LNCaP clone FGC (cell line): ENCODE results near the gene UBE2D4.

Experiments
- DNase-seq: peaks from one replicate; pipeline ENCODE4 v3.0.0-alpha.2; 2011; ENCODE audit warnings: low read depth
- H3K4me3 ChIP-seq: 2 replicates; pipeline ENCODE4 v1.5.1; 2011; ENCODE audit warnings: mild to moderate bottlenecking, low read depth, low read length, control low read depth
- TF ChIP-seq, protein P1 (sequence below): IDR thresholded peaks from 2 replicates; pipeline ENCODE4 v1.5.1; 2012; ENCODE audit warnings: mild to moderate bottlenecking; ENCODE audit not compliant: control insufficient read depth, insufficient read depth; ENCODE audit errors: extremely low read depth

Gene UBE2D4

DNA sequence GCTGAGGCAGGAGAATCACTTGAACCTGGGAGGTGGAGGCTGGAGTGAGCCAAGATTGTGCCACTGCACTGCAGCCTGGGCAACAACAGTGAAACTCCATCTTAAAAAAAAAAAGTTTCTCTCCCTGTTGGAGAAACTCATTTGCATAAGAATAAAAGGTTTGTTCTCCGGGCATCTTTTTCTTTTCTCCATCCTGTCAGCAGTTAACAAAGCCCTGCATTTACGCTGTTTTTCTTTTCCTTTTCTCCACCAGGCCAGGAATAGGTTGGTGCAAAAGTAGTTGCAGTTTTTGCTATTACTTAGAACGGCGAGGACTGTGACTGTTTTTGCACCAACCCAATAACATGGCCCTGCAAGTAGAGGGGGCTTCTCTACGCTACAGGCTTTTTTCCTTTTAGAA, 10.3 kb upstream of the UBE2D4 start:
- H3K4me3 ChIP-seq = no peak overlapping the region
- no peak for DNase-seq
- TF ChIP-seq, protein P1, sequence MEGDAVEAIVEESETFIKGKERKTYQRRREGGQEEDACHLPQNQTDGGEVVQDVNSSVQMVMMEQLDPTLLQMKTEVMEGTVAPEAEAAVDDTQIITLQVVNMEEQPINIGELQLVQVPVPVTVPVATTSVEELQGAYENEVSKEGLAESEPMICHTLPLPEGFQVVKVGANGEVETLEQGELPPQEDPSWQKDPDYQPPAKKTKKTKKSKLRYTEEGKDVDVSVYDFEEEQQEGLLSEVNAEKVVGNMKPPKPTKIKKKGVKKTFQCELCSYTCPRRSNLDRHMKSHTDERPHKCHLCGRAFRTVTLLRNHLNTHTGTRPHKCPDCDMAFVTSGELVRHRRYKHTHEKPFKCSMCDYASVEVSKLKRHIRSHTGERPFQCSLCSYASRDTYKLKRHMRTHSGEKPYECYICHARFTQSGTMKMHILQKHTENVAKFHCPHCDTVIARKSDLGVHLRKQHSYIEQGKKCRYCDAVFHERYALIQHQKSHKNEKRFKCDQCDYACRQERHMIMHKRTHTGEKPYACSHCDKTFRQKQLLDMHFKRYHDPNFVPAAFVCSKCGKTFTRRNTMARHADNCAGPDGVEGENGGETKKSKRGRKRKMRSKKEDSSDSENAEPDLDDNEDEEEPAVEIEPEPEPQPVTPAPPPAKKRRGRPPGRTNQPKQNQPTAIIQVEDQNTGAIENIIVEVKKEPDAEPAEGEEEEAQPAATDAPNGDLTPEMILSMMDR = no peak

DNA sequence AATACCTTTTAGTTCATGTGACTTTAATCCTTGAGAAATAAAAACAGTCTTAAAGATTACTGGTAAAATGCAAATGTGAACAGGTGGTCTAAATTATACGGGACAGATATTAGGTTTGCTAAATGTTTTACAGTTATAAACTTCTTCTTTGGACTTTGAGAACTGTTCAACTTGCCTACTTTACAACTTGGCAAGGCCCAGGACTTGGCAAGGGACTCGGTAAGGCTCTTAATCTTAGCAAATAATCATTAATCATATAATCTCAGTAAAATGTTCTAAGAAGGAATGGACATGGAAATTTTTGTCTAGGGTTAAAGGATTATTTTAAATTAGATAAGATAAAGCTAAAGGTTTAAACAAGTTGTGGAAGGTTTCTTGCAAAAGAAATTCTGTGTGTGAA, 4.8 kb upstream of the UBE2D4 start:
- TF ChIP-seq, protein P1 = no peak
- peak; percentile 59 for DNase-seq
- no peak overlapping the region for H3K4me3 ChIP-seq

DNA sequence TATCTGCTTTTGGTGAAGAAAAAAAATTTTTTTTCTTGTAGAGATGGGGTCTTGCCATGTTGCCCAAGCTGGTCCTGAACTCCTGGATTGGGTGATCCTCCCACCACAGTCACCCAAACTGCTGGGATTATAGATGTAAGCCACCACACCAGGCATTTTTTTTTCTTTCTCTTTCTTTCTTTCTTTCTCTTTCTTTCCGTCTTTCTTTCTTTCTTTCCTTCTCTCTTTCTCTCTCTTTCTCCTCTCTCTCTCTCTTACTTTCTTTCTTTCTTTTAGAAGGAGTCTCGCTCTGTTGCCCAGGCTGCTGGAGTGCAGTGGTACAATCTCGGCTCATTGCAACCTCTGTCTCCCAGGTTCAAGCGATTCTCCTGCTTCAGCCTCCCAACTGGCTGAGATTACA, 3.5 kb upstream of the UBE2D4 start:
- H3K4me3 ChIP-seq = no peak overlapping the region
- DNase-seq = no peak
- TF ChIP-seq, protein P1 = no peak

DNA sequence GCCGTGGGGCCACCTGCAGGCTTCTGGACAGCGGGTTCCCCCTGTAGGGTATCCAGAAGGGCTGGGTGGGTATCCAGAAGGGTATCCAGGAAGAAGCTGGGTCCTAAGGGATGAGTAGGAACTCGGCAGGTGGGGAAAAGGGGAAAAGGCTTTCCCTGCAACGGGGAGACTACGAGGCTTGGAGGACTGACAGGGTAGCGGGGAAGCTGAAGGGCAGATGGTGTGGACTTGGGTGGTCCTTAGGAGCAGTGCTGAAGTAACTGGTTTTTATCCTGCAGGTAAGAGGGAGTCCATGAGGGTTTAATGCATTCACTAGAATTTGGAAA, 525 bp downstream of the UBE2D4 start:
- TF ChIP-seq, protein P1 = peak; percentile 15; the same call in 1 of the 2 replicates
- DNase-seq = no peak
- H3K4me3 ChIP-seq = peak overlapping the region; percentile 66

DNA sequence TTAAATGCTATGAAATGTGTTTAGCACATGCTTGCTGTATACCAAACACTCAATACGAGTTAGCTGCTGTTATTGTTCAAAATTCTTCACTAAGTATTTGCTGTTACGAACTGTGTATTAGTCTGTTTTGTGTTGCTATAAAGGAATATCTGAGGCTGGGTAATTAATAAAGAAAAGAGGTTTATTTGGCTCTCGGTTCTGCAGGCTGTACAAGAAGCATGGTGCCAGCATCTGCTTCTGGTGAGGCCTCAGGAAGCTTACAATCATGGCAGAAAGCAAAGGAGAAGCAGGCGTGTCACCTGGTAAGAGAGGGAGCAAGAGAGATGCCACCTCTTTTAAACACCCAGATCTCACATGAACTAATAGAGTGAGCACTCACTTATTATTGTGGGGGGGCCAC, 1.6 kb downstream of the UBE2D4 start:
- DNase-seq = no peak
- H3K4me3 ChIP-seq = no peak overlapping the region
- TF ChIP-seq, protein P1 = no peak

DNA sequence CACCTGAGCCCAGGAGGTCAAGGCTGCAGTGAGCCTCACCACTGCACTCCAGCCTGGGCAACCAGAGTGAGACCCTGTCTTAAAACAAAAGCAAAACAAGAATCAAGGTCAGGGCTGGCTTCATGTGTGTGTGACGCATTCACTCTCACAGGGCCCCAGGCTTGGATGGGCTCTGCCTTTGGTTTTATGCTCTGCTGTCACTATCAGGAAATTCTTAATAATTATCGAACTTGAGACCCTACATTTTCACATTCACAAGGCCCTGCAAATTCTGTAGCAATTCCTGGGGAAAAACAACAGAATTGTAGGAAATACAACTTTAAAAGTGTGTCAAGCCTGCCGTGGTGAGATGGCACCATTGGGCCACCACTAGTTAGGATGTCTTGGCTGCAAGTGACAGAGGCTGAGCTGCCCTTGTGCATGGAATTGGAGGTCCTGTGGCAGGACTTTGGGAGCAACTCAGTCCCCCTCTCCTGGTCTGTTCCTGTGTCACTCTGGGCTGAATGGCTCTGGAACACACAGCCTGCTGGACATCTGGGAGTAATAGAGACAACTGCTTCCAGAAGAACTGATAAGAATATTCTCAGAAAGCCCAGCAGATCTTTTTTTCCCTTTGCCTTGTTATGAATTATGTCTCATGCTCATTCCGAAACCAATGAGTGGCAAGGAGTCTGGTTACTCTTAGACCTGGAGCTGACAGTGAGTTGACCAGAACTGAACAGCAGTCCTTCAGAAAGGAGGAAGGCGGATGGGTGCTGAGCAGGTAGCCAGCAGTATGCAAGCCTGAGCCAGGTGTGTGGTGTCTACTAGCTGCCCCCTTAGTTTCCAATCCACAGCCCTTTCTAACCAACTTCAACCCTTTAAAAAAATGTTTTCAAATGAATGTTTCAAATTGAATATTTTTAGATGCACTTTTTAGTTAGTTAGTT, 3.6 kb downstream of the UBE2D4 start:
- TF ChIP-seq, protein P1 = no peak
- no peak overlapping the region for H3K4me3 ChIP-seq
- DNase-seq = no peak

DNA sequence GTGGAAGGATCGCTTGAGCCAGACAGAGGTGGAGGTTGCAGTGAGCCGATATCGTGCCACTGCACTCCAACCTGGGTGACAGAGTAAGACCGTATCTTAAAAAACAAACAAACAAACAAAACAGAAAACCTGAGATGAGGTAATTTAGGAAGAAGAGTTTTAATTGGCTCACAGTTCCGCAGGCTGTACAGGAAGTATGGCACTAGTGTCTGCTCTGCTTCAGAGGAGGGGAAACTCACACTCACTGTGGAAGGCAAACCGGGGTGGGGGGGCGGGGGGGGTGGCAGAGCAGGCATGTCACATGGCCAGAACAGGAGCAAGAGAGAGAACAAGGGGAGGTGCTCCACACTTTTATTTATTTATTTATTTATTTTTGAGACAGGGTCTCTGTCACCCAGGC, 5.1 kb downstream of the UBE2D4 start:
- TF ChIP-seq, protein P1 = no peak
- no peak for DNase-seq
- H3K4me3 ChIP-seq = no peak overlapping the region
